Activated naive CD8-positive, alpha-beta T cell (primary cell): ENCODE data around the gene SKAP1.
A peak's percentile ranks its signal among the peaks of the same experiment; 100 is the strongest.
"Not testable (repeated sequence)": the region's sequence is repeated elsewhere in the genome, so short reads cannot be mapped to it uniquely, and the experiment has no call there.

Experiments used
- H3K27ac Mint-ChIP-seq: one replicate; pipeline ENCODE4 v1.8.0; 2021; ENCODE audit warnings: mixed read lengths
- H3K27me3 Mint-ChIP-seq: one replicate; pipeline ENCODE4 v1.8.0; 2021; ENCODE audit warnings: mixed read lengths
- H3K36me3 Mint-ChIP-seq: one replicate; pipeline ENCODE4 v1.8.0; 2021; ENCODE audit warnings: mixed read lengths
- H3K4me1 Mint-ChIP-seq: one replicate; pipeline ENCODE4 v1.8.0; 2021; ENCODE audit warnings: low read depth, mixed read lengths
- H3K4me3 Mint-ChIP-seq: one replicate; pipeline ENCODE4 v1.8.0; 2021; ENCODE audit warnings: mild to moderate bottlenecking, mixed read lengths
- H3K9me3 Mint-ChIP-seq: one replicate; pipeline ENCODE4 v1.8.0; 2021; ENCODE audit warnings: low read depth, mixed read lengths

The SKAP1 gene

GRCh38 chr17:48213797-48214196 lies 216.2 kb downstream of the SKAP1 start:
- Mint-ChIP-seq H3K9me3 (no peaks in the 10 kb centered on the region), H3K4me1 (peaks cover 3% of the 10 kb centered on the region), H3K27ac (no peak overlapping the region), H3K36me3 (no peaks in the 10 kb centered on the region), H3K27me3 (no peaks in the 10 kb centered on the region), H3K4me3 (no peak overlapping the region)

DNA sequence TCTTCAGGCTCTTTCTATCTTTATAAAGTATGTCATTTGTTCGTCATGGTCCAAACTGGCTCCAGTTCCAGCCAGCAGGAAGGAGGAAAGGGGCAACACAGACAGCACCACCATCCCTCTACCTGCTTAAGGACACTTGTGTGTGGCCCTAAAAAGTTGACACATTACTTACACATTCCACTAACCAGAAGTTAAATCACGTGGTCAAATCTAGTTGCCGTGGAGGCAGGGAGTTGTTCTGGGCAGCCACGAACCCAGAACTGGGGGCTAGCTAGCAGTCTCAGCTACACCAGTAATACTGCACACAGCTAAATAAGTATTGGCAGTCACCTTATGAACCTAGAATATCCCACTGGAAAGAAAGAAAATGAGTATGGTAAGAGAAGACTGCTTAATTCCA lies 218.2 kb downstream of the SKAP1 start:
- Mint-ChIP-seq H3K9me3 (no peaks in the 10 kb centered on the region), H3K36me3 (no peaks in the 10 kb centered on the region), H3K4me1 (peaks cover 3% of the 10 kb centered on the region), H3K4me3 (no peak overlapping the region), H3K27me3 (no peaks in the 10 kb centered on the region), H3K27ac (no peak overlapping the region)

GRCh38 chr17:48211011-48211410 lies 219.0 kb downstream of the SKAP1 start:
- no peak overlapping the region for H3K4me3 Mint-ChIP-seq
- no peaks in the 10 kb centered on the region for H3K36me3 Mint-ChIP-seq
- H3K4me1 Mint-ChIP-seq, result peaks cover 3% of the 10 kb centered on the region
- no peaks in the 10 kb centered on the region for H3K27me3 Mint-ChIP-seq
- H3K9me3 Mint-ChIP-seq, result no peaks in the 10 kb centered on the region
- H3K27ac Mint-ChIP-seq, result no peak overlapping the region

DNA sequence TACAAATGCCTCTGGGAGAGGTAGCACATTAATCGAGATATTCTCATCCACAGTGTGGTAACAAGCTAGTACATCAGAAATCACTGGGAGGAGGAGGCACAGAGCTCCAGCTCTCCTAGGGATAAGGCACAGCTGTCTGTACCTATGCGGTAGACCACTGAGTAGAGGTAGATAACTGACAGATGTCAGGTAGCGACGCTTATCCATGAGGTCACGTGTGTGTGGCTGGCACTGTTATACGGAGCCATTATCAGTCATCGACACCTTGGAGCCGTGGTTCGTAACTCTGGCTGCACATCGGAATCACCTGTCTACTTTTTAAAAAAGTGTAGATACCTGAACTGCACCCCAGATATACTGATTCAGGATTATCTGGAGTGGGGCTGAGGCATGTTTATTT lies 220.0 kb downstream of the SKAP1 start:
- Mint-ChIP-seq H3K27me3 (no peaks in the 10 kb centered on the region), H3K36me3 (no peaks in the 10 kb centered on the region), H3K27ac (no peak overlapping the region), H3K4me3 (no peak overlapping the region), H3K4me1 (peaks cover 12% of the 10 kb centered on the region), H3K9me3 (no peaks in the 10 kb centered on the region)

DNA sequence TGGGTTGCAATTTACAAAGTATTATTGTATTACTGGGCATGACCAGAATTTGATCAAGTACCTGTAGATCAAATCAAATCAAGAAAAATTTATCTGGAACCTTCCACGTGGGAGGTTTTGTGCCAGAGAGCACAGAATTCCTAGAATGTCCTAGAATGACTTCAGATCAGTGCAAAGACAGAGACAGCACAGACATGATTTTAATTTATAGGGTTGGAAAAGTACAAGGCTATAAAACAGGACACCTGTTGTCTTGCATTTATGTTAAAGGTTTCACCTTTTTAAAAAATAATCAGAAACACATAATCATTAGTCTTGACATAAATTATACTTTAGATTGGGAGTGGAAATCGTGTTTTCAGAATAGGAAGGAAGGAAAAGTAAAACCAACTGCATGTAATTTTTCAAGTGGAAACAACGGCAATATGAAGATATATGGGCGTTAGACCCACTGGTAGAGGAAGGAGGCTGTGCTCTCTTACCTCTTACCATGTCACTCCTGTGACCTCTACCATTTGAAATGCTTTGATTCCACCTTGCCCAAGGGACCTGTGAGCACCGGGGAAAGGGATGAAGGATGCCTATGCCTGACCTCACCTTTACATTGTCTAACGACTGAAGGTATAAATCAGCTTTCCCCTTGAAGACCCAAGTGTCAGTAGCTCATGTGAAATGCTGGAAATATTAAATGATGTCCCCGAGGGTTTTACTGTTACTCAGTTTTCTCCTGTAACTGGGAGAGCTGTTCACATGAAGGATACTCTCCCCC lies 222.1 kb downstream of the SKAP1 start:
- H3K36me3 Mint-ChIP-seq, result peaks cover 4% of the 10 kb centered on the region
- H3K4me1 Mint-ChIP-seq, result peaks cover 15% of the 10 kb centered on the region
- no peak overlapping the region for H3K27ac Mint-ChIP-seq
- no peaks in the 10 kb centered on the region for H3K27me3 Mint-ChIP-seq
- no peaks in the 10 kb centered on the region for H3K9me3 Mint-ChIP-seq
- H3K4me3 Mint-ChIP-seq, result no peak overlapping the region

- H3K36me3 Mint-ChIP-seq, H3K27me3 Mint-ChIP-seq, H3K4me3 Mint-ChIP-seq, H3K27ac Mint-ChIP-seq, H3K9me3 Mint-ChIP-seq: not testable (repeated sequence)
- H3K4me1 Mint-ChIP-seq, result peaks cover 16% of the 10 kb centered on the region
Measured at GRCh38 chr17:48207036-48207435, 223.0 kb downstream of the SKAP1 start.

GRCh38 chr17:48202959-48203358 lies 227.1 kb downstream of the SKAP1 start:
- Mint-ChIP-seq H3K4me1 (peaks cover 27% of the 10 kb centered on the region), H3K4me3 (no peak overlapping the region), H3K27ac (no peak overlapping the region), H3K27me3 (no peaks in the 10 kb centered on the region), H3K9me3 (no peaks in the 10 kb centered on the region), H3K36me3 (peaks cover 7% of the 10 kb centered on the region)

DNA sequence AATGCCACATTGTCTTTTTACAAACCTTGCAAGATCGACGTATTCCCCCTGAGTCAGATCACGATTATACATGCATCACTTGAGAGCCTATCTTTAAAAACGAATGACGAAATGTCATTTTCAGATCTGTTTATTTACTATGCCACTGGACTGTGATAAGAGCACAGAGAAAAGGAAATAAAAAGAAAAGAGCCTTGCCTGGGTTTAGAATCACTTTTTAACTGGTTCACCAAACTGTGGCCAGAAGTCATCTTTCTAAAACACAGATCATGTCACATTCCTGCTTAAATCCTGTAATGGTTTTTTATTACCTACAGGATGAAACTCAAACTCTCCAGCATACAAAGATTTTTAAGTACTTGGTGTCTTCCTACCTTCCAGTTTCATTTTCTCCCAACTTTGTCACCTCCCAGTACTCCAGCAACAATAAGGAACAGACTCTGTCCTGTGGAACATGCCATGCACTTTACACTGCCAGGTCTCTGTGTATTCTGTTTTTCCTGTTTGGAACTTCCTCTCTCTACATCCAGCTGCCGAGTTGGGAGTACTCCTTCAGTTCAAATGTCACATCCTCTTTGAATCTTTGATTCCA lies 231.0 kb downstream of the SKAP1 start:
- Mint-ChIP-seq H3K4me1 (peaks cover 47% of the 10 kb centered on the region), H3K9me3 (no peaks in the 10 kb centered on the region), H3K27ac (peak overlapping the region; percentile 41), H3K36me3 (peaks cover 13% of the 10 kb centered on the region), H3K4me3 (no peak overlapping the region), H3K27me3 (no peaks in the 10 kb centered on the region)

DNA sequence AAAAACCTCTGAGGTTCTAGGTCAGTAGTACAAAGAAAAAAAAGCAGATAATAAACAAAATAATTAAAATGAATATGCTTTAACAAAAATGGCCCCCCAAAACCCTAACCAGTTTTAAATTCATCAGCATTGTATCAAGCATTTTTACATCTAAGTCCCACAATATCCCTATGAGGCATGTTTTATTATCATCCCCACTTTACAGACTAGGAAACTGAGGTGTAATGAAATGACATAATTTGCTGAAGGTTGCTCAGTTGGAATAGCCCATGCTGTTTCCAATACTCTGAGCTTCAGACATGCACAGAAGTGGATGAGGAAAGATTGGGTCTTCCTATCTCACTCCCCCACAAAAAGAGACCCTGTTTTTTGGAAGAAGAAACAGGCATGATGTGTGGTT lies 234.1 kb downstream of the SKAP1 start:
- H3K4me1 Mint-ChIP-seq, result peaks cover 53% of the 10 kb centered on the region

DNA sequence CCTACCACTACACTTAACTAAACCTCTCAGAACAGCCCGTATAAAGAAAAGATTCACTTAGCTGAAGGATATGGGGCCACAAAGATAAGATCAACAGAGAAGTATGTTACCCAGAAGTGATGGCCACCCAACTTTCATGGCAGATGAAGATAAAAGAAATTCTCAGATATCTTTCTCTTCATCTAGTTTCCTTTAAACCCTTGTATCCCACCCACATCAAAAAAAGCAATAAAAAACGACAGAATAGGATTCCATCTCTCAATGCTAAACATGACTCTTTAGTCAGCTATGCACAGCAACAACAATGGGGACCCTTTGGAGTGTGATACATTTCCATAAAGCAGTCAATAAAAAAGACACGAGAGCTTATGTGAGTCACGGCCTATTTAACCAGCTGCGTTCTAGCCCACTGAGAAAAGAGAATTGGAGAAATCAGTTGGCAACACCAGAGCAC lies 235.9 kb downstream of the SKAP1 start:
- no peaks in the 10 kb centered on the region for H3K27me3 Mint-ChIP-seq
- H3K27ac Mint-ChIP-seq, result peak overlapping the region; percentile 55
- H3K9me3 Mint-ChIP-seq, result no peaks in the 10 kb centered on the region
- H3K4me3 Mint-ChIP-seq, result peak overlapping the region; percentile 36
- H3K36me3 Mint-ChIP-seq, result peaks cover 12% of the 10 kb centered on the region
- H3K4me1 Mint-ChIP-seq, result peaks cover 45% of the 10 kb centered on the region

More for the DNA sequence above, 234.1 kb downstream of the SKAP1 start:
- H3K4me3 Mint-ChIP-seq, result no peak overlapping the region
- H3K27me3 Mint-ChIP-seq, result no peaks in the 10 kb centered on the region
- peak overlapping the region; percentile 5 for H3K27ac Mint-ChIP-seq
- peaks cover 15% of the 10 kb centered on the region for H3K36me3 Mint-ChIP-seq
- no peaks in the 10 kb centered on the region for H3K9me3 Mint-ChIP-seq

DNA sequence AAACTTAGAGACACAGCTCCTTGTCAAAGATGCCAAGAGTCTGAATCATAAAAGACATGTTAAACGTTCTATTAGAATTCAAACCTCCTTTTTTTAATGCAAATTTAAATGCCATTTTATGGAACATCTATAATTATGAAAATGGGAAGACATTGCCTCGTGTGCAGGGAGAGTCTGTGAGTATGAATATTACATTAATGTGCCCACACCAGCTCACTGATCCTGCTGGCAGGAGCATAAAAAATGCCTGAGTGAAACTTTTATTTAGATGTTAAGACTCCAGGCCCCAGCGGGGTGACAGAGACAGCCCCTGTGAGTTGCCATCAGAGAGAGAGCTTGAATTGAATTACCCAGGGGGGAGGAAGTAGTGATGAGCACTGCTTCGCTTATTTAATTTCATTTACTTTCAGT lies 237.7 kb downstream of the SKAP1 start:
- Mint-ChIP-seq H3K4me3 (no peak overlapping the region), H3K27me3 (no peaks in the 10 kb centered on the region), H3K9me3 (no peaks in the 10 kb centered on the region), H3K4me1 (peaks cover 38% of the 10 kb centered on the region), H3K27ac (no peak overlapping the region), H3K36me3 (peaks cover 10% of the 10 kb centered on the region)

DNA sequence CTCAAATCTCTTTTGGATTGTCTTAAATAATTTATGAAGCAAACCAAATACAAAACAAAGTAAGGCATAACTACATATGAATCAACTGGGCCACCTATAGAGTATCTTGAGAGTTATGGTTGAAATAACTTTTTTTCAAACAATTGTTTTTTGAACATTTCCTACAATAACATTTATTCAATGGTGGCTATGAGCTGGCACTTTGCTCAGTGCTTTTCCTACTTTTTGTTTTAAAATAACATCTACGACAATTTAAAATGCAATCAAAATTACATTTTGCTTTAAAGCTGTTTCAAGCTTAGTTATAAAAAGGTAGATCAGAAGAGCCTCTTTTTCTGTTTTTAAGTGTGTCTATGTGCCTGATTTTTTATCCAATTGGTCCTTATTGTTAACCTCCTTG lies 238.7 kb downstream of the SKAP1 start:
- Mint-ChIP-seq H3K9me3 (no peaks in the 10 kb centered on the region), H3K36me3 (peaks cover 7% of the 10 kb centered on the region), H3K27me3 (no peaks in the 10 kb centered on the region), H3K27ac (no peak overlapping the region), H3K4me1 (peaks cover 33% of the 10 kb centered on the region), H3K4me3 (no peak overlapping the region)

- no peak overlapping the region for H3K4me3 Mint-ChIP-seq
- no peak overlapping the region for H3K27ac Mint-ChIP-seq
- no peaks in the 10 kb centered on the region for H3K9me3 Mint-ChIP-seq
- H3K27me3 Mint-ChIP-seq, result no peaks in the 10 kb centered on the region
- H3K36me3 Mint-ChIP-seq, result peaks cover 7% of the 10 kb centered on the region
- H3K4me1 Mint-ChIP-seq, result peaks cover 31% of the 10 kb centered on the region
Measured at GRCh38 chr17:48190871-48191270, 239.1 kb downstream of the SKAP1 start.

DNA sequence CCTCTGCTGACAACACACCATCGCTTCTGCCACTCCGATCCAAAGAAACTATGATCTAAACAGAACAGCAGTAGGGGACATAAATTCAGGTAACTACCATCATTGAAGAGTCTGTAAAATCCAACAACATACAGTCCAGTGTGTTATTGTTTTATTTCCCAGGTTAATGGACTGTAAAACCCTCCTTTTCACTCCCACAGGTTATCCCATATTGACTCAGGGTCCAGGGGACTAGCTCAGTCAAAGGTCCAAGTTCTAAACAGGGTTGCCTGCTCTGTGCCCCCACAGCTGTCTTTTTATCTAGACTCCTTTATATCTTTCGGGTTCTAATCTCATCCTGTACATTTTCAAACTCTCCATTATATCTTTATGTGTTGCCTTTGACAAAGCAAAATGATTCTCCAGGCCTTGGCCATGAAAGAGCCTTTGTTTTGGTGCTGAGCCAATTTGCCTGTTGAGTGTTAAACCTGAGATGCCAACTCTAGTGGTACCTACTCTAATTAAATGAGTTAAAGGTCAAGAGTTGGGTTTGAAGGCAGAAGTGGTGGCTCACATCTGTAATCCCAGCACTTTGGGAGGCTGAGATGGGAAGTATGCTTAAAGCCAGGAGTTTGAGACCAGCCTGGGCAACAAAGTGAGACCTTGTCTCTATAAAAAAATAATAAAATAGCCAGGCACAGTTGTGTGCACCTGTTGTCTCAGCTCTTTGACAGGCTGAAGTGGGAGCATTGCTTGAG lies 242.0 kb downstream of the SKAP1 start:
- H3K9me3 Mint-ChIP-seq, result no peaks in the 10 kb centered on the region
- H3K4me3 Mint-ChIP-seq, result no peak overlapping the region
- peaks cover under 1% of the 10 kb centered on the region for H3K36me3 Mint-ChIP-seq
- H3K27ac Mint-ChIP-seq, result no peak overlapping the region
- no peaks in the 10 kb centered on the region for H3K27me3 Mint-ChIP-seq
- H3K4me1 Mint-ChIP-seq, result peaks cover 5% of the 10 kb centered on the region

DNA sequence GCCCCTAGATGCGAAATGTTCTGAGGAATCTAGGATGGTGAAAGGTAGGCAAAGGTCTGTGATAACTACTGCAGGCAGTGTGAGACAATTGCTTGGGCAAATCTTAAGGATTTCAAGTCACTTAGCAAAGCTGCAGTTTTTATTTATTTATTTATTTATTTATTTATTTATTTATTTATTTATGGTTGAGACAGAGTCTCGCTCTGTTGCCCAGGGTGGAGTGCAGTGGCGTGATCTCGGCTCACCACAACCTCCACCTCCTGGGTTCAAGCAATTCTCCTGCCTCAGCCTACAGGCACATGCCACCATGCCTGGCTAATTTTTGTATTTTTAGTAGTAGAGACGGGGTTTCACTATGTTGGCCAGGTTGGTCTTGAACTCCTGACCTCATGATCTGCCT lies 243.7 kb downstream of the SKAP1 start:
- not testable (repeated sequence) for H3K9me3 Mint-ChIP-seq, H3K4me1 Mint-ChIP-seq, H3K27ac Mint-ChIP-seq, H3K4me3 Mint-ChIP-seq, H3K27me3 Mint-ChIP-seq, H3K36me3 Mint-ChIP-seq
